Right lobe of liver (tissue), 4 donors: ENCODE data around the gene ERBB4.

ENCODE experiments used
- CTCF ChIP-seq, 4 donors: fragments of 200-600 bp in 3 of 4; fragments of 450-650 bp in 1 of 4; IDR thresholded peaks; one replicate each; pipeline versions ENCODE4 v1.5.1 to v1.8.0; 2016 to 2022; ENCODE audit warnings: antibody characterized with exemption in 4 of 4, mild to moderate bottlenecking in 2 of 4
- POLR2A ChIP-seq: fragments of 450-650 bp; IDR thresholded peaks from one replicate; pipeline ENCODE4 v1.6.1; 2017; ENCODE audit warnings: antibody characterized with exemption, mild to moderate bottlenecking
- donor health status: DM: no; HTN: no; CAD: no.
- donor health status: DM: no; HTN: no; CAD: no.
- donor health status: DM: no; HTN: yes; CAD: no.

GRCh38 chr2:212488611-212489010, 50.0 kb downstream of the ERBB4 start:
- TF ChIP-seq POLR2A = no peak
- no peak for TF ChIP-seq CTCF (IDR thresholded peaks at IDR 0.05)
